Trophoblast cell (in vitro differentiated cells and primary cell): ENCODE results near the gene APLP2.
A peak's percentile ranks its signal among the peaks of the same experiment; 100 is the strongest.

ENCODE experiments used
- DNase-seq, 2 donors: peaks; one replicate each; pipeline ENCODE4 v3.0.0-alpha.2; 2016
- H2AFZ ChIP-seq: 2 replicates; pipeline ENCODE4 v1.6.1; 2013; ENCODE audit warnings: low read length, moderate library complexity, mild to moderate bottlenecking; ENCODE audit not compliant: insufficient read depth, poor library complexity
- H2AK5ac ChIP-seq: 2 replicates; pipeline ENCODE4 v1.6.1; 2013; ENCODE audit warnings: mild to moderate bottlenecking, low read length
- H2BK120ac ChIP-seq: 2 replicates; pipeline ENCODE4 v1.6.1; 2013; ENCODE audit warnings: low read length, mild to moderate bottlenecking, moderate library complexity; ENCODE audit not compliant: insufficient read depth, poor library complexity
- H2BK12ac ChIP-seq: 2 replicates; pipeline ENCODE4 v1.6.1; 2013; ENCODE audit warnings: mild to moderate bottlenecking, low read length, moderate library complexity
- H2BK5ac ChIP-seq: 2 replicates; pipeline ENCODE4 v1.6.1; 2013; ENCODE audit warnings: low read length, low read depth, moderate library complexity, mild to moderate bottlenecking; ENCODE audit not compliant: poor library complexity
- H3K14ac ChIP-seq: 2 replicates; pipeline ENCODE4 v1.6.1; 2013; ENCODE audit warnings: mild to moderate bottlenecking, low read length
- H3K18ac ChIP-seq: 2 replicates; pipeline ENCODE4 v1.6.1; 2013; ENCODE audit warnings: mild to moderate bottlenecking, low read length
- H3K23ac ChIP-seq: 2 replicates; pipeline ENCODE4 v1.6.1; 2013; ENCODE audit warnings: low read length
- H3K27ac ChIP-seq: 2 replicates; pipeline ENCODE4 v1.5.1; 2013; ENCODE audit warnings: low read depth, mild to moderate bottlenecking, inconsistent platforms, low read length, moderate library complexity
- H3K27me3 ChIP-seq: 2 replicates; pipeline ENCODE4 v1.6.1; 2013; ENCODE audit warnings: inconsistent platforms, mild to moderate bottlenecking, low read length, moderate library complexity; ENCODE audit not compliant: insufficient read depth
- H3K36me3 ChIP-seq, 2 experiments: 1 replicate in 1 of 2; 2 replicates in 1 of 2; pipeline ENCODE4 v1.6.1; 2013; ENCODE audit warnings: low read length in 2 of 2, mild to moderate bottlenecking in 2 of 2, moderate library complexity in 1 of 2; ENCODE audit not compliant: insufficient read depth in 2 of 2, control insufficient read depth in 1 of 2
- H3K4ac ChIP-seq: 2 replicates; pipeline ENCODE4 v1.6.1; 2013; ENCODE audit warnings: low read depth, mild to moderate bottlenecking, low read length, moderate library complexity
- H3K4me1 ChIP-seq, 2 experiments: 1 replicate in 1 of 2; 2 replicates in 1 of 2; pipeline ENCODE4 v1.6.1; 2013; ENCODE audit warnings: low read length in 2 of 2, mild to moderate bottlenecking in 2 of 2, moderate library complexity in 1 of 2; ENCODE audit not compliant: insufficient read depth in 2 of 2, control insufficient read depth in 1 of 2
- H3K4me2 ChIP-seq: 2 replicates; pipeline ENCODE4 v1.6.1; 2013; ENCODE audit warnings: inconsistent platforms, mild to moderate bottlenecking, low read length, moderate library complexity
- H3K4me3 ChIP-seq: 2 replicates; pipeline ENCODE4 v1.5.1; 2013; ENCODE audit warnings: mild to moderate bottlenecking, low read depth, low read length, inconsistent platforms
- H3K79me1 ChIP-seq: one replicate; pipeline ENCODE4 v1.6.1; 2013; ENCODE audit warnings: low read length
- H3K79me2 ChIP-seq: 2 replicates; pipeline ENCODE4 v1.6.1; 2013; ENCODE audit warnings: low read length, mild to moderate bottlenecking; ENCODE audit not compliant: control insufficient read depth, insufficient read depth, poor library complexity
- H3K9ac ChIP-seq: 2 replicates; pipeline ENCODE4 v1.6.1; 2013; ENCODE audit warnings: mild to moderate bottlenecking, low read length
- H3K9me3 ChIP-seq: 2 replicates; pipeline ENCODE4 v1.6.1; 2013; ENCODE audit warnings: low read depth, mild to moderate bottlenecking, control low read depth, inconsistent platforms, low read length; ENCODE audit not compliant: insufficient read depth
- H4K12ac ChIP-seq: 2 replicates; pipeline ENCODE4 v1.6.1; 2013; ENCODE audit warnings: low read depth, mild to moderate bottlenecking, low read length, moderate library complexity
- H4K8ac ChIP-seq: 2 replicates; pipeline ENCODE4 v1.6.1; 2013; ENCODE audit warnings: low read depth, mild to moderate bottlenecking, low read length, moderate library complexity
- H4K91ac ChIP-seq: one replicate; pipeline ENCODE4 v1.6.1; 2013; ENCODE audit warnings: low read depth, mild to moderate bottlenecking, low read length, moderate library complexity
- WGBS: extraction: QIAGEN DNeasy Blood & Tissue Kit; methylation state at CpG from one replicate; pipeline ENCODE4 v1.1.7; 2013; ENCODE audit warnings: missing lambda C conversion rate; ENCODE audit not compliant: insufficient read length, insufficient coverage; ENCODE audit errors: extremely low coverage; 5-methylcytosine and 5-hydroxymethylcytosine counted together

The APLP2 gene

GRCh38 chr11:130129922-130130321 is 60.2 kb downstream of the APLP2 start:
- H4K91ac ChIP-seq: no peak overlapping the region
- H2AFZ ChIP-seq: no peak overlapping the region
- H3K79me1 ChIP-seq: no peaks in the 10 kb centered on the region
- no peak overlapping the region for H3K14ac ChIP-seq
- H3K4me1 ChIP-seq: no peaks in the 10 kb centered on the region
- no peak overlapping the region for H2BK120ac ChIP-seq
- H3K9ac ChIP-seq: no peak overlapping the region
- H3K79me2 ChIP-seq: no peaks in the 10 kb centered on the region
- no CpG with 5 or more reads among the region's 11 CpGs for WGBS
- H3K23ac ChIP-seq: no peak overlapping the region
- H3K27ac ChIP-seq: no peak overlapping the region
- no peak overlapping the region for H3K18ac ChIP-seq
- no peak overlapping the region for H3K4me2 ChIP-seq
- H3K9me3 ChIP-seq: no peaks in the 10 kb centered on the region
- peaks cover 35 to 55% of the 10 kb centered on the region in 2 experiments for H3K36me3 ChIP-seq
- no peak overlapping the region for H4K8ac ChIP-seq
- H2AK5ac ChIP-seq: no peak overlapping the region
- no peaks in the 10 kb centered on the region for H3K27me3 ChIP-seq
- H2BK12ac ChIP-seq: no peak overlapping the region
- peak; percentile 13 to 63 for DNase-seq
- no peak overlapping the region for H3K4me3 ChIP-seq
- H3K4ac ChIP-seq: no peak overlapping the region
- no peak overlapping the region for H2BK5ac ChIP-seq
- H4K12ac ChIP-seq: no peak overlapping the region

GRCh38 chr11:130131961-130132850 is 62.5 kb downstream of the APLP2 start:
- Histone ChIP-seq H4K91ac (no peak overlapping the region), H3K79me2 (no peaks in the 10 kb centered on the region)
- WGBS: no CpG with 5 or more reads among the region's 9 CpGs

GRCh38 chr11:130133716-130134115 is 64.0 kb downstream of the APLP2 start:
- H2AK5ac ChIP-seq: no peak overlapping the region

More at GRCh38 chr11:130131961-130132850, 62.5 kb downstream of the APLP2 start:
- Histone ChIP-seq H2BK12ac (no peak overlapping the region), H3K9me3 (no peaks in the 10 kb centered on the region), H4K12ac (no peak overlapping the region), H3K36me3 (peaks cover 46 to 65% of the 10 kb centered on the region in 2 experiments), H2BK5ac (no peak overlapping the region), H2BK120ac (no peak overlapping the region), H3K4me2 (no peak overlapping the region), H3K9ac (no peak overlapping the region), H3K27me3 (no peaks in the 10 kb centered on the region), H4K8ac (no peak overlapping the region), H2AFZ (no peak overlapping the region), H3K4me1 (no peaks in the 10 kb centered on the region), H3K4ac (no peak overlapping the region), H3K14ac (no peak overlapping the region), H3K18ac (no peak overlapping the region), H3K27ac (no peak overlapping the region), H3K79me1 (no peaks in the 10 kb centered on the region), H3K4me3 (no peak overlapping the region), H2AK5ac (no peak overlapping the region), H3K23ac (no peak overlapping the region)
- peak; percentile 53 to 85 for DNase-seq

DNA sequence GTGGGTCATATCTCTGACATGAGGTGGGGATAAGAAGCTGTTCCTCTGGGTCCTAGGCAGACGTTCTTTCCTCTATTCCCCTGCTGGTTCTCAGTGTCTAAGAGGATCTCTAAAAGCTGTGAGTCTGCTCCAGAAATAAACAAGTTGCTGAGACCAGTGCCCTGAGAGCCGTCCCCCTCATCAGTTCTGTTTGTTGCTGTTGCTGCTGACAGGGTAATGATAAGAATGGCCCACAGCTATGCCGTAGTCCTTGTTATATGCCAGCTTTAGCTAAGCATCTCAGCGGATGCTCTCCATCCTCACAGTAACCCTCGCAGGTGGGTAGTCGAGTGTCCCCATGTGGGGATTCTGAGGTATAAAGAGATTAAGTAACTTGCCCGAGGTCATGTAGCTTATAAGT is 66.4 kb downstream of the APLP2 start:
- WGBS: no CpG with 5 or more reads among the region's 7 CpGs
- Histone ChIP-seq H3K4me1 (no peaks in the 10 kb centered on the region), H3K79me1 (no peaks in the 10 kb centered on the region), H3K36me3 (peaks cover 42 to 62% of the 10 kb centered on the region in 2 experiments), H3K23ac (no peak overlapping the region), H2BK120ac (no peak overlapping the region), H3K27ac (no peak overlapping the region), H4K12ac (no peak overlapping the region), H3K4me2 (no peak overlapping the region), H3K4ac (no peak overlapping the region), H2BK5ac (no peak overlapping the region), H3K9ac (no peak overlapping the region), H2AFZ (no peak overlapping the region), H3K18ac (no peak overlapping the region), H3K79me2 (no peaks in the 10 kb centered on the region), H2BK12ac (no peak overlapping the region), H3K4me3 (no peak overlapping the region), H2AK5ac (no peak overlapping the region), H4K91ac (no peak overlapping the region), H3K14ac (no peak overlapping the region), H4K8ac (no peak overlapping the region), H3K9me3 (no peaks in the 10 kb centered on the region), H3K27me3 (no peaks in the 10 kb centered on the region)
- DNase-seq: no peak

More at GRCh38 chr11:130133716-130134115, 64.0 kb downstream of the APLP2 start:
- H3K36me3 ChIP-seq: peaks cover 50 to 60% of the 10 kb centered on the region in 2 experiments
- H2BK5ac ChIP-seq: no peak overlapping the region
- no peaks in the 10 kb centered on the region for H3K27me3 ChIP-seq
- H3K4me1 ChIP-seq: no peaks in the 10 kb centered on the region
- no peak overlapping the region for H3K14ac ChIP-seq
- H3K4me2 ChIP-seq: no peak overlapping the region
- H3K9ac ChIP-seq: no peak overlapping the region
- H4K8ac ChIP-seq: no peak overlapping the region
- H3K4me3 ChIP-seq: no peak overlapping the region
- no peaks in the 10 kb centered on the region for H3K79me2 ChIP-seq
- H3K4ac ChIP-seq: no peak overlapping the region
- H4K12ac ChIP-seq: no peak overlapping the region
- no peak overlapping the region for H2BK120ac ChIP-seq
- H3K9me3 ChIP-seq: no peaks in the 10 kb centered on the region
- no peak overlapping the region for H2AFZ ChIP-seq
- no CpG with 5 or more reads among the region's 8 CpGs for WGBS
- H3K27ac ChIP-seq: no peak overlapping the region
- no peaks in the 10 kb centered on the region for H3K79me1 ChIP-seq
- H3K18ac ChIP-seq: no peak overlapping the region
- H2BK12ac ChIP-seq: no peak overlapping the region
- no peak overlapping the region for H3K23ac ChIP-seq
- no peak overlapping the region for H4K91ac ChIP-seq
- DNase-seq: no peak
